RWPE1 (cell line): ENCODE measurements around the gene PLCH2.

Experiments
- CTCF ChIA-PET: fragments of 350-600 bp; sonication (Branson Sonifier 250); formaldehyde crosslinking; extraction: SDS; loops from one replicate; lab custom pipeline; 2021; lab: Yijun Ruan, JAX
- POLR2A ChIA-PET: fragments of 400-600 bp; formaldehyde crosslinking; extraction: SDS; loops from one replicate; lab custom pipeline; 2020; ENCODE audit warnings: antibody characterized with exemption; ENCODE audit not compliant: low non-redundant PET; lab: Yijun Ruan, JAX
- DNase-seq: peaks from one replicate; pipeline ENCODE4 v3.0.0; 2012; ENCODE audit warnings: low spot score
- H3K27ac ChIP-seq: fragments of 450-650 bp; 2 replicates; pipeline ENCODE4 v1.5.1; 2017
- CTCF ChIP-seq: fragments of 450-650 bp; conservative IDR thresholded peaks from 2 replicates; pipeline ENCODE4 v1.5.1; 2017; ENCODE audit warnings: low read depth, mild to moderate bottlenecking

Gene PLCH2

GRCh38 chr1:2495026-2495425, 18.9 kb downstream of the PLCH2 start:
- no peak for DNase-seq
- POLR2A ChIA-PET = no interaction called here
- TF ChIP-seq CTCF = no peak
- H3K27ac ChIP-seq = peak overlapping the region; percentile 89
- CTCF ChIA-PET = interaction anchor here (0.6 kb wide), 1 partner anchor 68 kb away, joined by 5 read pairs; no protein-coding TSS in a partner anchor

- peak overlapping the region; percentile 89 for H3K27ac ChIP-seq
- ChIA-PET CTCF (interaction anchor here (0.6 kb wide), 1 partner anchor 68 kb away, joined by 5 read pairs; no protein-coding TSS in a partner anchor), POLR2A (no interaction called here)
- TF ChIP-seq CTCF = no peak
- no peak for DNase-seq
Measured at GRCh38 chr1:2495546-2495945, 19.5 kb downstream of the PLCH2 start.

- ChIA-PET POLR2A (no interaction called here), CTCF (no interaction called here)
- DNase-seq = no peak
- TF ChIP-seq CTCF = no peak
- H3K27ac ChIP-seq = peak overlapping the region; percentile 89; the same call in 1 of the 2 replicates
Measured at GRCh38 chr1:2496087-2496622, 20.1 kb downstream of the PLCH2 start.

GRCh38 chr1:2496746-2497145, 20.7 kb downstream of the PLCH2 start:
- ChIA-PET POLR2A (no interaction called here), CTCF (interaction anchor here (0.8 kb wide), 1 partner anchor 82 kb away, joined by 3 read pairs; no protein-coding TSS in a partner anchor)
- TF ChIP-seq CTCF = no peak
- H3K27ac ChIP-seq = 0 out of 2 replicates have a peak overlapping the region, but pooled peaks have one; percentile 72
- DNase-seq = no peak

- peak overlapping the region; percentile 72 for H3K27ac ChIP-seq
- TF ChIP-seq CTCF = no peak
- ChIA-PET POLR2A (no interaction called here), CTCF (interaction anchor here (0.6 kb wide), 1 partner anchor 89 kb away, joined by 5 read pairs; no protein-coding TSS in a partner anchor)
- DNase-seq = no peak
Measured at GRCh38 chr1:2497891-2498290, 21.8 kb downstream of the PLCH2 start.

- ChIA-PET CTCF (no interaction called here), POLR2A (interaction anchor here (0.6 kb wide), 1 partner anchor 70 kb away, joined by 3 read pairs; no protein-coding TSS in a partner anchor)
- TF ChIP-seq CTCF = no peak
- peak overlapping the region; percentile 72 for H3K27ac ChIP-seq
- no peak for DNase-seq
Measured at GRCh38 chr1:2498648-2499047, 22.6 kb downstream of the PLCH2 start.
